Astrocyte (in vitro differentiated cells and primary cell): ENCODE data around the gene CLIP2.
"Not testable (repeated sequence)": the region's sequence is repeated elsewhere in the genome, so short reads cannot be mapped to it uniquely, and the experiment has no call there.

ENCODE experiments used
- CTCF ChIP-seq: IDR thresholded peaks from 2 replicates; pipeline ENCODE4 v1.5.1; 2011; ENCODE audit warnings: low read depth, mild to moderate bottlenecking, inconsistent platforms, low read length, moderate library complexity; ENCODE audit not compliant: insufficient read depth
- EZH2 ChIP-seq: IDR thresholded peaks from 2 replicates; pipeline ENCODE4 v1.6.1; 2012; ENCODE audit warnings: mild to moderate bottlenecking, low read length, inconsistent platforms; ENCODE audit not compliant: insufficient read depth

GRCh38 chr7:74393722-74394121, 104.5 kb downstream of the CLIP2 start:
- not testable (repeated sequence) for TF ChIP-seq EZH2
- peak; percentile 19 for TF ChIP-seq CTCF
